T-helper 2 cell treated with Interferon-gamma antibody and Interleukin-4, amounts not matched to agents 100 ng/mL and 5 ng/mL, for 36 hours (primary cell): ENCODE measurements around the gene DBP. TPM values are rescaled to one million over a fixed set of nuclear protein-coding genes. Genes with fewer than 3 reads are reported as not detected.
"Not testable (repeated sequence)": the region's sequence is repeated elsewhere in the genome, so short reads cannot be mapped to it uniquely, and the experiment has no call there.

Experiments used
- intact Hi-C: fragments of 100-400 bp; cut with micrococcal nuclease; formaldehyde crosslinking; loops from one replicate; pipeline ENCODE4 v1.15.1; 2023
- total RNA-seq: library from RNA; stranded (reverse); gene quantifications from 2 replicates; pipeline ENCODE4 v1.2.3, GENCODE V29; 2022

DBP gene
- total RNA-seq, 1 donor from 2014 or later: 11.8 TPM

DNA sequence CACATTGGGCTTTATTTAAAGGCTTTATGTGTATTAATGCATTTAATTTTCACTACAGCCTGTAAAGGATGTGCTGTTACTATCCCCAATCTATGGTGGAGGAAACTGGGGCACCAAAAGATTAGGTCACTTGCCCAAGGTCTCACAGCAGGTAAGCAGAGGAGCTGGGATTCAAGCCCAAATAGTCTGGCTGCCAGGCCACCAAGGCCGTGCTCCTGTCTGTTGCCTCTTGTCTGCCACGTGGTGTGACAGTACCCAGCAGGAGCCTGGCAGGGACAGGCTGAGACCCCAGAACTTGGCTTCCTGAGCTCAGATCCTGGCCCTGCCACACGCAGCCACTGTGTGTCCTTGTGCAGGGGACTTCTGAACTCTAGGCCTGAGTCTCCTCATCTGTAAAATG lies 31.2 kb upstream of the DBP start:
- intact Hi-C loops: no loop called here

GRCh38 chr19:48665786-48666185 lies 28.6 kb upstream of the DBP start:
- intact Hi-C loops: no loop called here

DNA sequence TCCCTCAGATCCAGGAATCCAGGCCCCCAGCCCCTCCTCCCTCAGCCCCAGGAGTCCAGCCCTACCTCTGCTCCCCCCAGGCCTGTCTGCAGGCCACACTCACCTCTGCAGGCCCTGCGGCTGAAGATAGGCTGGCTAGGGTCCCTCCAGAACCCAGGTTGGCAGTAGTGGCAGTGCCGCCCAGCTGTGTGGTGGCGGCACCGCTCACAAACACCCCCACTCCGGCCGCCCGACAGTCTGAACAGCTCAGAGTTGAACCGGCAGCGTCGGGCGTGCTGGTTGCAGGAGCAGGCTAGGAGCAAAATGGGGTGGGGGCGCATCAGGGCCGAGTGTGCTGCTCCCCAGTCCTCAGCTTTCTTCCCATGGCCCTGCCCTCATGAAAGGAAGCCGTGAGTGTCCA lies 27.3 kb upstream of the DBP start:
- intact Hi-C loops: no loop called here

DNA sequence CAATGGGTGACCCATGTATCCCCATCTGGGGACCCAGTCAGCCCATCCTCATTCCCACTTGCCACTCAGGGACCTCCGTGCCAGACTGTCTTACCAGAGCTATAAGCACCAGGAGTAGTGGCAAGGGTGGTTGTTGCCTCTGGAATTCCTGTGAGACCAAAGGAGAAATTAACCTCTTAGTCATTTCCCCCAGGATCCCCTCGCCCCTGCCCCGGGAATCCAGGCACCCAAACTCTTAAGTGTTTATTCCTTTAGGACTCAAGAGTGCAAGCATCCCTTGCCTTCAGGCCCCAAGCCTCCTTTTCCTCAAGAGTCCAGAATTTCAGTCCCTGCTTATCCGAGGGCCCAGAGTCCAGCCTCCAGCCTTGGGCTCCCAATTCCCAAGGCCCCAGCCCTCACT lies 26.5 kb upstream of the DBP start:
- intact Hi-C loops: no loop called here

GRCh38 chr19:48661711-48662090 lies 24.5 kb upstream of the DBP start:
- intact Hi-C loops: loop anchor here (1.0 kb wide), 1 partner anchor 15 kb away; the partner anchor contains the start of gene CA11

DNA sequence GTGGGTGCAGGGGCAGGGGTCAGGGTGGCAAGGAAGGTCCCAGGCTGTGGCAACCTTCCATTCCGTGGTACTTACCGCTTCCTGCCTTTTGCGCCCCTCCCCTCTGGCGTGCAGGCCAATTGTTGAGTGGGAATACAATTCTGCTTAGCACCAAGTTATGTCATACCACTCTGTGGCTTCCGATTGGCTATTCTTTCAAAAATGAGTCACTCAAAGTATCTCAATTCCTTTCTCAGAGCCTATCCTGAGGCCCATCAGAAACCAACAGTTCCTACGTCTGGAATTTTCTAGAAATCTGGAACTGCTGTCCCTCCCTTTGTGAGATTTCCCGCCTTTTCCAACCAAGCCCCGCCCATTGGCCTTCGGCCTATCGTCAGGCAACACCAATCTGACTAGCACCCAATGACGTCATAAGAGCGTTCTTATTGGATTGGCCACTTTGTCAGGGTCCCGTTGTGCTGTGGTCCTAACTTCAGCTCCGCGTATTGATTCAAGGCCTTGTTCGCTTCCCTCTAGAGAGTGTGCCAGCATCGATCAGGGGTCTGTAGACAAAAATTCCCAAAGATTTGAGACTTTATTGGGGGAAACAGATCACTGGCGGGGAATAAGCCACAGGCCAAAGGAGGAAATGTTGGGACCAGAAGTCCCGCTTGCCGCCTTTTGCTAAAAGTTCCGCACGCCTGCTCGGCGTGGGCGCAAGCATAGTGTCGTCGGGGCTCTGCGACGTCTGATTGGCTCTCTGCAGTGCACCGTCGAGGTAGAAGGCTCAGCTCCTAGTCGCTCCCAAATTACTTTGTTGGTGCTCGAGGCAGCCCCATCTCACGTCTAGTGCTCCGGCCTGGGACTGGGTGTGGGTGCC lies 23.9 kb upstream of the DBP start:
- intact Hi-C loops: loop anchor here (1.0 kb wide), 1 partner anchor 15 kb away; the partner anchor contains the start of gene CA11

GRCh38 chr19:48659768-48660167 lies 22.6 kb upstream of the DBP start:
- intact Hi-C loops: no loop called here

- intact Hi-C loops: no loop called here
These were observed 21.3 kb upstream of the DBP start for GRCh38 chr19:48658483-48658882.

DNA sequence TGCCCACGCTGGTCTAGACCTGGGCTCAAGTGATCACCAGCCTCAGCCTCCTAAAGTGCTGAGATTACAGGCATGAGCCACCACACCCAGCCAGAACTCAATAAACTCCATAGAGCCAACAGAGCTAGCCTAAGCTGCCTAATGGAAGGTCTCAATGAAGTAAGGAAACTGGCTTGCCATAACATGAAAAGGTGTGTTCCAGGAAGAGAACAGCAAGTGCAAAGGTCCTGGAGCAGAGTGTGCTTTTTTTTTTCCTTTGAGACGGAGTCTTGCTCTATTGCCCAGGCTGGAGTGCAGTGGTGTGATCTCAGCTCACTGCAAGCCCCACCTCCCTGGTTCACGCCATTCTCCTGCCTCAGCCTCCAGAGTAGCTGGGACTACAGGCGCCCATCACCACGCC lies 20.6 kb upstream of the DBP start:
- intact Hi-C loops: not testable (repeated sequence)

- intact Hi-C loops: no loop called here
These were observed 19.8 kb upstream of the DBP start for GRCh38 chr19:48656840-48657474.

- intact Hi-C loops: no loop called here
These were observed 17.3 kb upstream of the DBP start for GRCh38 chr19:48654299-48655059.

GRCh38 chr19:48651683-48652048 lies 14.5 kb upstream of the DBP start:
- intact Hi-C loops: no loop called here

DNA sequence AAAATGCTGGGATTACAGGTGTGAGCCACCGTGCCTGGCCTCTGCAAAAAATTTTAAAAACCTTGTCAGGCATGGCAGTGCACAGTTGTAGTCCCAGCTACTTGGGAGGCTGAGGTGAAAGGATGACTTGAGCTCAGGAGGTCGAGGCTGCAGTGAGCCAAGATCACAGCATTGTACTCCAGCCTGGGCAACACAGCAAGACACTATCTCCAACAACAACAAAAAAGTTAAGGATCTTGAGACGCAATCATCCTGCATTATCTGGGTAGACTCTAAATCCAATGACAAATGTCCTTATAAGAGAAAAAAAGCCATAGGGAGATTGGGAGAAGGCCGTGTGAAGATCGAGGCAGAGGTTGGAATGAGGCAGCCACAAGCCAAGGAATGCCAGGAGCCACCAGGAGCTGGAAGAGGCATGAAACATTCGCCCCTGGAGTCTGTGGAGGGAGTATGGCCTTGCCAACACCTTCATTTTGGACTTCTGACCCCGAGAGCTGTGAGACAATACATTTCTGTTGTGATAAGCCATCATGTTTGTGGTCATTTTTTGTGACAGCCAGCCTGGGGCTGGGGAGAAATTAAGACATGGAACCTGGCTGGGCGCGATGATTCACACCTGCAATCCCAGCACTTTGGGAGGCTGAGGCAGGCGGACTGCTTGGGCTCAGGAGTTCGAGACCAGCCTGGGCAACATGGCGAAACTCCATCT lies 13.9 kb upstream of the DBP start:
- intact Hi-C loops: no loop called here

GRCh38 chr19:48648134-48648533 lies 11.0 kb upstream of the DBP start:
- intact Hi-C loops: no loop called here

GRCh38 chr19:48646722-48647216 lies 9.6 kb upstream of the DBP start:
- intact Hi-C loops: loop anchor here (1.0 to 2.0 kb wide), 6 partner anchors 8 to 189 kb away; no protein-coding TSS in a partner anchor

- intact Hi-C loops: loop anchor here (1.0 to 2.0 kb wide), 6 partner anchors 8 to 189 kb away; no protein-coding TSS in a partner anchor
These were observed 9.0 kb upstream of the DBP start, which contains the start of gene CA11 for GRCh38 chr19:48646001-48646721. CA11 (minus strand) TSS chr19:48646187; CDS start chr19:48645632, 555 bp downstream.

DNA sequence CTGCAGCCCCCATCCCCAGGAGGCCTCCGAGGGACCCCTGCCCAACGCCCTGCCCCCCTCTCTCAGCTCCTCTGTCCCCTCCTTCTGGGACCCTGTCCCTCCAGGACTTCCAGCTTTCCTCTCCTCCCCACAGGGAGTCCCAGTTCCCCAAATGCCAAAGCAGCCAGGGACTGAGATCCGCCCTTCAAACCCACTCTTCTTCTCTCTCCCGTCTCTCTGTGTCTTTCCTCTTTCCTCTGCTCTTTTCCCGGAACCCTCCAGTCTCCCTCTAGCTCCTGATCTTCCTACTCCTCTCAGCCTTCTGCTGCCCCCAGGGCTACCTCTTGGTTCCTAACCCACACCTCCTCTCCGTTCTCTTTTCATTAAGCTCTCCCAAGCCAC lies 8.4 kb upstream of the DBP start:
- intact Hi-C loops: no loop called here

DNA sequence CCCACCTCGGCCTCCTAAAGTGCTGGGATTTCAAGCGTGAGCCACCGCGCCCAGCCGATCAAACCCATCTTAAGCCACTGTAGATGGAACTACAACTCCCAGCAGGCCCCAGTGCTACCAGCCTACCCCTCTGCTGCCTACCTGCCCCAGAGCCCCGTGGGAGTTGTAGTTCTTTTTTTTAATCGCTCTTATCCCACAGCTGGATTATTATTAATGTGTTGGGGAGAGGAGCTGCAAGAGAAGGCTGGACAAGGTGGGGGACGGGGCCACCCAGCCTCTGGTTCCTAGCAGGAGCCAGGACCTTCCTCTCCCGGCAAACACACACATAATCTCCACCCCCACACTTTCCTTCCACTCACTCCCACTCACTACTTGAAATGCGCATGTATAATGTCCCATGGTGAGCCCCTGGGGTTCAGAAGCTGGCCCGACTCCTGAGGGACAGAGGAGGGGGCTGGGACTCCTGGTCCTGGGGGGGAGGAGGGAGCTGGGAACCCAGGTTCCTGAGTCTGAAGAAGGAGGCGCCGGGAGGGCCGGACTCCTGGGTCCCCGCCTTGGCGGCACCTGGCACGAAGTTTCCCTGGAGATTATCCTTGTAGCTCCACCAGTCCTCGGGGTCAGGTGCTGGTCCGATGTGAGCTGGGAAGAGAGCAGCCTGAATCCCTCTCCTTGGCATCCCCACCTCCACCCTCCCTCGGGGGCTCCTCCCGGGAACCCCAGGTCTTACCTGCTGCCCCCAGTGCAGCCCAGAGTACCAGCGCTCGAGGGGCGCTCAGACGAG lies 7.8 kb upstream of the DBP start:
- intact Hi-C loops: no loop called here

DNA sequence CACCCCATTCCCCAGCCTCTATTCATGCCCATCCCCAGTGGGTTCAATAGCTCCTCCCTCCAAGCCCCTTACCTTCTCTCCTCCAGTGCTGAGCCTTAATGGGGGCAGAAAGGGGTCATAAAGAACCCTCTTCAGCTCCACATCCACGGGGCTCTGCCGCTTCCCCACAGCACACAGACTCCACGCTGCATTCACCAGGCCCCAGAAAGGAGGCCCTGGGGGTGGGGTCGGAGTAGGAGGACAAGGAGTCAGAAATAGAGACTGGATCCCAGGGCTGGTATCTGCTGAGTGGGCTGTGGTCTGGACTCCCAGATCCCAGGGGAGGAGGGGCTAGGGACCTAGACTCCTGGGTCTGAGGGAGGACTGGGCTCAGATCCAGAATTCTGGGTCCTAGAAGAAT lies 7.2 kb upstream of the DBP start:
- intact Hi-C loops: no loop called here

DNA sequence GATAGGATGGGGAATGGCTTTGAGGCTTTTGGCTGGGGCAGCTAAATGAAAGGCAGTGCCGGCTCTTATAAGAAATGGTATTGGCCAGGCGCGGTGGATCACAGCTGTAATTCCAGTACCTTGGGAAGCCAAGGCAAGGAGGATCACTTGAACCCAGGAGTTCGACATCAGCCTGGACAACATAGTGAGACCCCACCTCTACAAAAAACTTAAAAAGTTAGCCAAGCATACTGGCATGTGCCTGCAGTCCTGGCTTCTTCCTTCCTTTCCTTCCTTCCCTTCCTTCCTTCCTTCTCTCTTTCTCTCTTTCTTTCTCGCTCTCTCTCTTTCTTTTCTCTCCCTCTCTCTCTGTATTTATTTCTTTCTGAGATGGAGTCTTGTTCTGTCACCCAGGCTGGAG lies 5.7 kb upstream of the DBP start:
- intact Hi-C loops: no loop called here
